Measurements from ENCODE around the gene PPP1R7. TPM values are rescaled to one million over a fixed set of nuclear protein-coding genes. Genes with fewer than 3 reads are reported as not detected.

The PPP1R7 gene
- total RNA-seq, 1 experiment from 2014 or later = 45.4 TPM

GRCh38 chr2:241199286-241199685 lies 49.0 kb downstream of the PPP1R7 start:
- no peaks in the 10 kb centered on the region for H3K9me2 ChIP-seq (ENCODE audit: insufficient read depth)
- ChIA-PET RAD21 (ENCODE audit: low non-redundant PET in 1 of 2, low total read pairs in 2 of 2, uncharacterized antibody in 2 of 2, unreplicated experiment in 2 of 2) (no interaction called here), CTCF (no interaction called here), POLR2A (no interaction called here)
- H3K27ac ChIP-seq (ENCODE audit: low read depth, low read length) = no peak overlapping the region
- DNase-seq (ENCODE audit: low read depth, low spot score) = no peak
- no peak overlapping the region for H3K4me3 ChIP-seq (replicated peaks in 1 of 2; ENCODE audit: low read depth in 1 of 2, low read length in 2 of 2)
- no peaks in the 10 kb centered on the region for H3K27me3 ChIP-seq (ENCODE audit: insufficient read depth, low read length)
- no peak overlapping the region for H2AFZ ChIP-seq (ENCODE audit: low read depth, low read length, poor library complexity, severe bottlenecking)
- no peaks in the 10 kb centered on the region for H3K36me3 ChIP-seq (ENCODE audit: control insufficient read depth in 1 of 2, insufficient read depth in 2 of 2, low read length in 2 of 2)
- H3K79me2 ChIP-seq (ENCODE audit: insufficient read depth, low read length) = no peaks in the 10 kb centered on the region
- intact Hi-C loops (cut with micrococcal nuclease) = no loop called here
- H3K9ac ChIP-seq (ENCODE audit: low read length) = no peak overlapping the region
- H3K4me1 ChIP-seq (ENCODE audit: control insufficient read depth in 1 of 2, insufficient read depth in 2 of 2, low read length in 2 of 2) = no peaks in the 10 kb centered on the region
- H3K4me2 ChIP-seq (ENCODE audit: low read length) = no peak overlapping the region
- no peak for ATAC-seq
- no peaks in the 10 kb centered on the region for H4K20me1 ChIP-seq (ENCODE audit: insufficient read depth)
- TF ChIP-seq TCF7L2 (IDR thresholded peaks at IDR 0.05; ENCODE audit: borderline replicate concordance, extremely low read depth, insufficient read depth, insufficient read length) = no peak
- no peak for TF ChIP-seq SIN3A (IDR thresholded peaks at IDR 0.05; ENCODE audit: low read depth)
- TF ChIP-seq ATF3 (IDR thresholded peaks at IDR 0.05) = no peak
- TF ChIP-seq ZFX (IDR thresholded peaks at IDR 0.05) = no peak
- no peak for TF ChIP-seq POLR2AphosphoS5 (IDR thresholded peaks at IDR 0.05; ENCODE audit: low read depth, low read length)
- TF ChIP-seq EGR1 (IDR thresholded peaks at IDR 0.05; ENCODE audit: low read depth) = no peak
- TF ChIP-seq CTCF (IDR thresholded peaks at IDR 0.05 in 2 of 3, conservative IDR thresholded peaks at IDR 0.05 in 1 of 3; ENCODE audit: borderline replicate concordance in 1 of 3, insufficient read depth in 1 of 3, low read depth in 2 of 3, low read length in 2 of 3) = no peak
- TF ChIP-seq POLR2A (IDR thresholded peaks at IDR 0.05; ENCODE audit: borderline replicate concordance, extremely low read depth, insufficient read depth, insufficient read length) = no peak
- TF ChIP-seq FOSL1 (IDR thresholded peaks at IDR 0.05; ENCODE audit: low read depth) = no peak
- no peak for TF ChIP-seq YY1 (IDR thresholded peaks at IDR 0.05; ENCODE audit: extremely low read depth, insufficient replicate concordance, low read depth, low read length)
- no peak for TF ChIP-seq EZH2phosphoT487 (IDR thresholded peaks at IDR 0.05; ENCODE audit: borderline replicate concordance)
- no peak for TF ChIP-seq MAX (IDR thresholded peaks at IDR 0.05)
- TF ChIP-seq REST (IDR thresholded peaks at IDR 0.05; ENCODE audit: low read depth) = no peak
- no peak for TF ChIP-seq JUND (IDR thresholded peaks at IDR 0.05)
- no peak for TF ChIP-seq CBX3 (IDR thresholded peaks at IDR 0.05; ENCODE audit: low read depth)
- no peak for TF ChIP-seq SP1 (IDR thresholded peaks at IDR 0.05; ENCODE audit: low read depth)
- TF ChIP-seq ZNF274 (IDR thresholded peaks at IDR 0.05; ENCODE audit: low read depth, low read length) = no peak
- TF ChIP-seq CEBPB (IDR thresholded peaks at IDR 0.05; ENCODE audit: low read depth) = no peak
- TF ChIP-seq ELF1 (IDR thresholded peaks at IDR 0.05; ENCODE audit: borderline replicate concordance, low read depth) = no peak
- BruUV-seq (replicated peaks) = no TSS peak
- H3K9me3 ChIP-seq (ENCODE audit: control insufficient read depth in 1 of 2, insufficient read depth in 1 of 2, low read depth in 1 of 2, low read length in 2 of 2) = no peaks in the 10 kb centered on the region

All from HCT116 (cell line).